ENCODE results near the gene BTBD9. TPM values are rescaled to one million over a fixed set of nuclear protein-coding genes. Genes with fewer than 3 reads are reported as not detected.

Gene BTBD9
- total and polyA plus RNA-seq, 10 donors = 1.2 to 43.1 (median 27.8) TPM

GRCh38 chr6:38153798-38154345 lies 485.9 kb downstream of the BTBD9 start:
- TF ChIP-seq POLR2AphosphoS5 (IDR thresholded peaks at IDR 0.05) (no peak), POLR2A (IDR thresholded peaks at IDR 0.05) (no peak), CTCF (IDR thresholded peaks at IDR 0.05 in 8 of 11, conservative IDR thresholded peaks at IDR 0.05 in 3 of 11) (no peak)
- no peak overlapping the region for H3K27ac ChIP-seq
- peaks cover 0 to 26% (median 8%) of the 10 kb centered on the region in 6 donors for H3K4me1 ChIP-seq
- H3K27me3 ChIP-seq (replicated peaks in 1 of 7) = no peaks in the 10 kb centered on the region
- H3K36me3 ChIP-seq = peaks cover 0 to 61% (median 14%) of the 10 kb centered on the region in 6 donors
- no peak for DNase-seq
- H3K4me3 ChIP-seq = no peak overlapping the region
- 70 to 87% (median 80%) methylated on average over 12 to 16 of the region's 16 CpGs for WGBS, 5 donors
- no peaks in the 10 kb centered on the region for H3K9me3 ChIP-seq
- intact Hi-C loops (cut with DNase I; ENCODE audit: low total_unique reads) = no loop called here

GRCh38 chr6:38153076-38153797 lies 486.5 kb downstream of the BTBD9 start:
- H3K27me3 ChIP-seq (replicated peaks in 1 of 7) = no peaks in the 10 kb centered on the region
- intact Hi-C loops (cut with DNase I; ENCODE audit: low total_unique reads) = no loop called here
- no peak overlapping the region for H3K27ac ChIP-seq
- H3K9me3 ChIP-seq = no peaks in the 10 kb centered on the region
- TF ChIP-seq POLR2AphosphoS5 (IDR thresholded peaks at IDR 0.05) (no peak), POLR2A (IDR thresholded peaks at IDR 0.05) (no peak), CTCF (IDR thresholded peaks at IDR 0.05 in 8 of 11, conservative IDR thresholded peaks at IDR 0.05 in 3 of 11) (no peak)
- 86 to 90% (median 89%) methylated on average over 21 to 23 of the region's 23 CpGs for WGBS, 5 donors
- peaks cover 0 to 26% (median 8%) of the 10 kb centered on the region in 6 donors for H3K4me1 ChIP-seq
- H3K4me3 ChIP-seq = no peak overlapping the region
- no peak for DNase-seq
- H3K36me3 ChIP-seq = peaks cover 0 to 64% (median 14%) of the 10 kb centered on the region in 6 donors

GRCh38 chr6:38152620-38153019 lies 487.1 kb downstream of the BTBD9 start:
- Histone ChIP-seq H3K4me1 (peaks cover 0 to 26% (median 8%) of the 10 kb centered on the region in 6 donors), H3K4me3 (no peak overlapping the region), H3K9me3 (no peaks in the 10 kb centered on the region), H3K27ac (no peak overlapping the region), H3K27me3 (replicated peaks in 1 of 7) (no peaks in the 10 kb centered on the region), H3K36me3 (peaks cover 0 to 66% (median 14%) of the 10 kb centered on the region in 6 donors)
- intact Hi-C loops (cut with DNase I; ENCODE audit: low total_unique reads) = no loop called here
- TF ChIP-seq CTCF (IDR thresholded peaks at IDR 0.05 in 8 of 11, conservative IDR thresholded peaks at IDR 0.05 in 3 of 11) (no peak), POLR2A (IDR thresholded peaks at IDR 0.05) (no peak), POLR2AphosphoS5 (IDR thresholded peaks at IDR 0.05) (no peak)
- no peak for DNase-seq
- 90 to 95% (median 92%) methylated on average over 8 of the region's 8 CpGs for WGBS, 5 donors
